Coronary artery (tissue), 2 donors: Measurements from ENCODE around the gene KAT14.
"Not testable (repeated sequence)": the region's sequence is repeated elsewhere in the genome, so short reads cannot be mapped to it uniquely, and the experiment has no call there.

Experiments
- DNase-seq: peaks from one replicate; pipeline ENCODE4 v3.0.0-alpha.2; 2017; ENCODE audit warnings: low spot score
- H3K27ac ChIP-seq, 2 donors: fragments of 200-600 bp; sonication (generic); one replicate each; pipeline ENCODE4 v1.5.1; 2016 to 2019
- H3K4me3 ChIP-seq: fragments of 200-600 bp; sonication (generic); 2 replicates; pipeline ENCODE4 v1.5.1; 2016; ENCODE audit warnings: mild to moderate bottlenecking, moderate library complexity
- TF ChIP-seq, protein P1 (sequence below): fragments of 200-600 bp; sonication (generic); IDR thresholded peaks from one replicate; pipeline ENCODE4 v1.5.1; 2019; ENCODE audit warnings: antibody characterized with exemption

KAT14 gene

DNA sequence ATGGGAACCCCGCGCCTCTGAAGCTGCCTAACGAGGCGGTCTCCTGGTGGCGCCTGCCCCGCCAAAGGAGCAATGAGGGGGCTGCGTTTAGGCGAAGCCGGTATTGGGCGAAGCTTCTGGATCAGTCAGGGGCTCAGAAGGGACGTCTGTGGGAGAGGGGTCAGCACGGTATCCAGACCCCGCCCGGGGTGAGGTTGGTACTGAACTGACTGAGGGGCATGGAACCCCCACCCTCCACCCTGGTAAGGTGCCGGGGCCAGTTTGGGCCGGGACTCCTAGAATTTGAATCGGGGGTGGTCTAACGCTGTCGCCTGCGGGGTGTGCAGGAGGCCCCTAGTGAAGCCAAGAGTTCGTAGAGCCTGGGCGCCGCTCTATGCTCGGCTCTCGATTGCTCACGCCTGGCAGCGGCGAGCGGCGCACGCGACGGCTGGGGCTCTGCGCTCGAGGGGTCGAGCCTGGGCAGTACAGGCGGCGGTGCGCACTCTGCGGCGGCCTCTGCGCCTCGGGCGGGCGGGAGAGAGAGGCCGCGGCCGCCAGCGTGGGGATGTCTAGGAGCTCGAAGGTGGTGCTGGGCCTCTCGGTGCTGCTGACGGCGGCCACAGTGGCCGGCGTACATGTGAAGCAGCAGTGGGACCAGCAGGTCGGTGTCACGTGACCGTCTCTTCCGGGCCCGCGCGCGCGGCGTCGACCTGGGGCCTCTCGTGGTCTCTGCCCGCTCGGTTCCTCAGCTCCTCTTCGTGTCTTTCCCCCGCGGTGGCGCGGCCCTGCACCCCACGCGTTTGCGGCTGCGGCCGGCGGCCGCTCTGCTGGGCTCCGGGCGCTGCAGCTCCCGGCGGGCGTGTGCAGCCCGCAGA lies at the start of gene KAT14, which contains the start of gene PET117:
Gene KAT14, plus strand, starts transcription at position 452 of the 854 bp plus-strand sequence. CDS start 4,798 bp downstream, outside the sequence.
Gene PET117, plus strand, starts transcription at position 452 of the 854 bp plus-strand sequence. Its CDS starts 93 bp downstream, at position 545.
- TF ChIP-seq, protein P1, sequence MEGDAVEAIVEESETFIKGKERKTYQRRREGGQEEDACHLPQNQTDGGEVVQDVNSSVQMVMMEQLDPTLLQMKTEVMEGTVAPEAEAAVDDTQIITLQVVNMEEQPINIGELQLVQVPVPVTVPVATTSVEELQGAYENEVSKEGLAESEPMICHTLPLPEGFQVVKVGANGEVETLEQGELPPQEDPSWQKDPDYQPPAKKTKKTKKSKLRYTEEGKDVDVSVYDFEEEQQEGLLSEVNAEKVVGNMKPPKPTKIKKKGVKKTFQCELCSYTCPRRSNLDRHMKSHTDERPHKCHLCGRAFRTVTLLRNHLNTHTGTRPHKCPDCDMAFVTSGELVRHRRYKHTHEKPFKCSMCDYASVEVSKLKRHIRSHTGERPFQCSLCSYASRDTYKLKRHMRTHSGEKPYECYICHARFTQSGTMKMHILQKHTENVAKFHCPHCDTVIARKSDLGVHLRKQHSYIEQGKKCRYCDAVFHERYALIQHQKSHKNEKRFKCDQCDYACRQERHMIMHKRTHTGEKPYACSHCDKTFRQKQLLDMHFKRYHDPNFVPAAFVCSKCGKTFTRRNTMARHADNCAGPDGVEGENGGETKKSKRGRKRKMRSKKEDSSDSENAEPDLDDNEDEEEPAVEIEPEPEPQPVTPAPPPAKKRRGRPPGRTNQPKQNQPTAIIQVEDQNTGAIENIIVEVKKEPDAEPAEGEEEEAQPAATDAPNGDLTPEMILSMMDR, result no peak
- Histone ChIP-seq H3K27ac (peak within 1 kb of the TSS; percentile 68 to 96), H3K4me3 (peak within 1 kb of the TSS; percentile 95)
- DNase-seq, result peak; percentile 91

GRCh38 chr20:18088298-18088697 lies 49.4 kb upstream of the KAT14 start:
- not testable (repeated sequence) for DNase-seq, H3K4me3 ChIP-seq, H3K27ac ChIP-seq

DNA sequence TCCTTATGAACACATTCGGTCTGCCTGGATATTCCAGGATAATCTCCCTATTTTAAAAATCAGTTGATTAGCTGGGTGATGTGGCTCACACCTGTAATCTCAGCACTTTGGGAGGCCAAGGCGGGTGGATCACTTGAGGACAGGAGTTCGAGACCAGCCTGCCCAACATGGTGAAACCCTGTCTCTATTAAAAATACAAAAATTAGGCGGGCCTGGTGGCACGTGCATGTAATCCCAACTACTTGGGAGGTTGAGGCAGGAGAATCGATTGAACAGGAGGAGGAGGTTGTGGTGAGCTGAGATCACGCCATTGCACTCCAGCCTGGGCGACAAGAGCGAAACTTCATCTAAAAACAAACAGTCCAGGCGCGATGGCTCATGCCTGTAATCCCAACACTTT lies 48.8 kb upstream of the KAT14 start:
- not testable (repeated sequence) for H3K27ac ChIP-seq, DNase-seq, H3K4me3 ChIP-seq

- no peak overlapping the region for H3K4me3 ChIP-seq
- TF ChIP-seq, protein P1, result no peak
- no peak for DNase-seq
- no peak overlapping the region for H3K27ac ChIP-seq
Measured at GRCh38 chr20:18090044-18090443, 47.6 kb upstream of the KAT14 start.

DNA sequence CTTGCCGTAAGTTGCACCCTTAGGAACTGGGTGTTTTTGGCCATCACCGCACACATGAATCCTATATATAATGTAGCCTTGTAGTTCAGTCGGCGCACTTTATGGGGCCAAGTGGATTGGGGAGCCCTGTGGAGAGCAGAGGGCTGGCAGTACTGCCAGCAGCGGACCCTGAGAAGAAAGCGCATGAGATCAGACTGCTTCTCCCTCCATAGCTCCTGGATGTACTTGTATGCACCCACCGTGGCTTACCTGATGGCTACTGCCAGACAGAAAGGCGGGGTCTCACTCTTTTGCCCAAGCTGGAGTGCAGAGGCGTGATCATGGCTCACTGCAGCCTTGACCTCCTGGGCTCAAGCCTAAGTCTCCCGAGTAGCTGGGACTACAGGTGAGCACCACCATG lies 47.2 kb upstream of the KAT14 start:
- no peak for DNase-seq
- TF ChIP-seq, protein P1, result no peak
- no peak overlapping the region for H3K4me3 ChIP-seq
- H3K27ac ChIP-seq, result no peak overlapping the region

DNA sequence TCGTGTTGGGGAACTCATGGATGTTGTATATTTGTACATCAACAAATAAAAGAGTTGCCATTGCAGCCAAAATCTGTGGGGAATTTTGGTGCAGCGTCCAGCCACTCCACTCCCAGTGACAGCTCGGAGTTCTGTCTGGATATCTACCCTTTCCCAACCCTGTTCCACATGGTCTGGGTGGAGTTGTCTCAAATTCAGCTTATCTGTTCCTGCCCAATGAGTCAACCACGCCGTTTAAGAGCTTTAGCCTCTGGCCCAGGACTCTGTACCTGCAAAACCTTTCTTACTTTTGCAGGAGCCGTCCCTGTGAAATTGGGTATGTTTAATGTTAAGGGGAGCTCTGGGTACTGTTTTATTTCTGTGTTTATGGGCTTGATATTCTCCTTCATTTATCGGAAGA lies 46.0 kb upstream of the KAT14 start:
- H3K27ac ChIP-seq, result no peak overlapping the region
- TF ChIP-seq, protein P1, result no peak
- no peak overlapping the region for H3K4me3 ChIP-seq
- no peak for DNase-seq

- no peak overlapping the region for H3K4me3 ChIP-seq
- H3K27ac ChIP-seq, result no peak overlapping the region
- DNase-seq, result no peak
- TF ChIP-seq, protein P1, result no peak
Measured at GRCh38 chr20:18092890-18093289, 44.8 kb upstream of the KAT14 start.

- Histone ChIP-seq H3K27ac (no peak overlapping the region), H3K4me3 (no peak overlapping the region)
- DNase-seq, result no peak
- TF ChIP-seq, protein P1, result no peak
Measured at GRCh38 chr20:18093388-18093787, 44.3 kb upstream of the KAT14 start.
